NCI-H226 (cell line): ENCODE results near the gene CLHC1.
"Not testable (repeated sequence)": the region's sequence is repeated elsewhere in the genome, so short reads cannot be mapped to it uniquely, and the experiment has no call there.

ENCODE experiments used
- DNase-seq: peaks from one replicate; pipeline ENCODE4 v3.0.0-alpha.2; 2015

Gene CLHC1

DNA sequence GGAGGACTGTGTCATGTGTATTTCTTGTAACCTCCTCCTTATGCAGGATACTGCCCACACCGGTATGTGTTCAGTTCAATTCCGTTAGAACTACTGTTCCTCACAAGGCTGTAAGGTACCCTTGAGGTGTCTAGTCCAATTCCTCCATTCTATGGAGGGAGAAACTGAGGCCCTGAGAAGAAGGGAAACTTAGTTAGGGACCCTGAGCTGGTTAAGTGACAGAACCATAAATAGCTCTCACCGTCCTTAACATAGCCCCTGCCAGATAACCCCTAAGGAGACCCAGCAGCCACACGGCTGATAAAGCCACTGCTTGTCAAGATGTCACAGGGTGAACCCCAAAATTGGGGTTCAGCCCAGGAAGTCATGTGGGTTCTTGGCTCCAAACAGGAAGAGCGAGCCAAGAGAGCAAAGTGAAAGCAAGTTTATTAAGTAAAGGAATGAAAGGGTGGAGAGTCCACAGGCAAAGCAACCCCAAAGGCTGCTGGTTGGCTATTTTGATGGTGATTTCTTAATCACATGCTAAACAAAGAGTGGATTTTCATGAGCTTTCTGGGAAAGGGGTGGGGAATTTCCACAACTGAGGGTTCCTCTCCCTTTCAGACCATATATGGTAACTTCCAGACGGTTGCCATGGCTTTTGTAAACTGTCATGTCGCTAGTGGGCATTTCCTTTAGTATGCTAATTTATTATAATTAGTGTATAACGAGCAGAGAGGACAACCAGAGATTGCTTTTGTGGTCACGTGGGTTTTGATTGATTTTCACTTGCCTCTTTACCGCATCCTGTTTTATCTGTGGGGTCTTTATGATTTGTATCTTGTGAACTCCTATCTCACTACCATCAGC lies 98.4 kb downstream of the CLHC1 start:
- DNase-seq = peak; percentile 59

- DNase-seq = no peak
Observed at GRCh38 chr2:55130849-55131248, 101.2 kb downstream of the CLHC1 start.

DNA sequence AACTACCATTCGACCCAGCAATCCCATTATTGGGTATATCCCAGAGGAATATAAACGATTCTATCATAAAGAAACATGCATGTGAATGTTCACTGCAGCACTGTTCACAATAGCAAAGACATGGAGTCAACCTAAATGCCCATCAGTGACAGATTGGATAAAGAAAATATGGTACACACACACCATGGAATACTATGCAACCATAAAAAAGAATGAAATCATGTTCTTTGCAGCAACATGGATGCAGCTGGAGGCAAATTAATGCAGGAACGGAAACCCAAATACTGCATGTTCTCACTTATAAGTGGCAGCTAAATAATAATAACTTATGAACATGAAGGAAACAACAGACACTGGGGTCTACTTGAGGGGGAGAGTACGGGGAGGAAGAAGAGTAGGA lies 105.5 kb downstream of the CLHC1 start:
- DNase-seq = not testable (repeated sequence)
